ENCODE data around the gene TRIM31. TPM values are rescaled to one million over a fixed set of nuclear protein-coding genes. Genes with fewer than 3 reads are reported as not detected.

TRIM31 gene
- total RNA-seq, 1 donor from 2014 or later: not detected

- no peak overlapping the region for H3K4me3 Mint-ChIP-seq (ENCODE audit: unreplicated experiment)
- no peaks in the 10 kb centered on the region for H3K9me3 Mint-ChIP-seq (ENCODE audit: unreplicated experiment)
- TF ChIP-seq, protein P1, sequence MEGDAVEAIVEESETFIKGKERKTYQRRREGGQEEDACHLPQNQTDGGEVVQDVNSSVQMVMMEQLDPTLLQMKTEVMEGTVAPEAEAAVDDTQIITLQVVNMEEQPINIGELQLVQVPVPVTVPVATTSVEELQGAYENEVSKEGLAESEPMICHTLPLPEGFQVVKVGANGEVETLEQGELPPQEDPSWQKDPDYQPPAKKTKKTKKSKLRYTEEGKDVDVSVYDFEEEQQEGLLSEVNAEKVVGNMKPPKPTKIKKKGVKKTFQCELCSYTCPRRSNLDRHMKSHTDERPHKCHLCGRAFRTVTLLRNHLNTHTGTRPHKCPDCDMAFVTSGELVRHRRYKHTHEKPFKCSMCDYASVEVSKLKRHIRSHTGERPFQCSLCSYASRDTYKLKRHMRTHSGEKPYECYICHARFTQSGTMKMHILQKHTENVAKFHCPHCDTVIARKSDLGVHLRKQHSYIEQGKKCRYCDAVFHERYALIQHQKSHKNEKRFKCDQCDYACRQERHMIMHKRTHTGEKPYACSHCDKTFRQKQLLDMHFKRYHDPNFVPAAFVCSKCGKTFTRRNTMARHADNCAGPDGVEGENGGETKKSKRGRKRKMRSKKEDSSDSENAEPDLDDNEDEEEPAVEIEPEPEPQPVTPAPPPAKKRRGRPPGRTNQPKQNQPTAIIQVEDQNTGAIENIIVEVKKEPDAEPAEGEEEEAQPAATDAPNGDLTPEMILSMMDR (IDR thresholded peaks at IDR 0.05; ENCODE audit: unreplicated experiment): no peak
- peaks cover 2% of the 10 kb centered on the region for H3K4me1 Mint-ChIP-seq (ENCODE audit: unreplicated experiment)
- H3K27ac Mint-ChIP-seq (ENCODE audit: unreplicated experiment): no peak overlapping the region
- no peaks in the 10 kb centered on the region for H3K36me3 Mint-ChIP-seq (ENCODE audit: low read depth, unreplicated experiment)
- DNase-seq (ENCODE audit: low spot score): no peak
- H3K27me3 Mint-ChIP-seq (ENCODE audit: unreplicated experiment): peaks cover 2% of the 10 kb centered on the region
These were observed 45.7 kb upstream of the TRIM31 start for GRCh38 chr6:30158475-30159040.

GRCh38 chr6:30157999-30158398 is 45.1 kb upstream of the TRIM31 start:
- peaks cover 3% of the 10 kb centered on the region for H3K27me3 Mint-ChIP-seq (ENCODE audit: unreplicated experiment)
- no peaks in the 10 kb centered on the region for H3K36me3 Mint-ChIP-seq (ENCODE audit: low read depth, unreplicated experiment)
- TF ChIP-seq, protein P1 (IDR thresholded peaks at IDR 0.05; ENCODE audit: unreplicated experiment): no peak
- H3K27ac Mint-ChIP-seq (ENCODE audit: unreplicated experiment): no peak overlapping the region
- H3K4me1 Mint-ChIP-seq (ENCODE audit: unreplicated experiment): peaks cover 2% of the 10 kb centered on the region
- H3K4me3 Mint-ChIP-seq (ENCODE audit: unreplicated experiment): no peak overlapping the region
- H3K9me3 Mint-ChIP-seq (ENCODE audit: unreplicated experiment): no peaks in the 10 kb centered on the region
- DNase-seq (ENCODE audit: low spot score): no peak

- no peaks in the 10 kb centered on the region for H3K9me3 Mint-ChIP-seq (ENCODE audit: unreplicated experiment)
- no peak overlapping the region for H3K4me3 Mint-ChIP-seq (ENCODE audit: unreplicated experiment)
- peaks cover 3% of the 10 kb centered on the region for H3K27me3 Mint-ChIP-seq (ENCODE audit: unreplicated experiment)
- no peak for DNase-seq (ENCODE audit: low spot score)
- TF ChIP-seq, protein P1 (IDR thresholded peaks at IDR 0.05; ENCODE audit: unreplicated experiment): no peak
- peaks cover 2% of the 10 kb centered on the region for H3K4me1 Mint-ChIP-seq (ENCODE audit: unreplicated experiment)
- no peak overlapping the region for H3K27ac Mint-ChIP-seq (ENCODE audit: unreplicated experiment)
- no peaks in the 10 kb centered on the region for H3K36me3 Mint-ChIP-seq (ENCODE audit: low read depth, unreplicated experiment)
These were observed 44.7 kb upstream of the TRIM31 start for GRCh38 chr6:30157581-30157980.

DNA sequence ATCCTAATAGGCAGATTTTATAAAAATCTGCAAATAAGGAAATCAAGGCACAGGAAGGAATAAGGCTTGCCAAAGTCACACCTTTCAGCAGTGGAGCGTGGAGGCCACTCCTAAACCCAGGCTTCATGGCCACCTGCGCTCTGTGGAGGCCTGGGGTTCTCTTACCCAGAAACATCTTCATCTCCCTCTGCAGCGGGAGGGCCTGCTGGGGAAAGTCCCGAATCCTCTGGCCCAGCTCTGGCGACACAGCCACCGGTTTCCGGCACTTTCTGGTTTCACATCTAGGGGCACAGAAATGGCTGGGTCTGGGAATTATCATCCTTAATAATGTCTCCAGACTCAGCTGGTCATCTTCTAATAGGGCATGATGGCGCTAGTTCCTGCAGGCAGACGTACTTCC is 43.9 kb upstream of the TRIM31 start:
- Mint-ChIP-seq H3K27ac (ENCODE audit: unreplicated experiment) (no peak overlapping the region), H3K4me1 (ENCODE audit: unreplicated experiment) (peaks cover 2% of the 10 kb centered on the region), H3K27me3 (ENCODE audit: unreplicated experiment) (peaks cover 3% of the 10 kb centered on the region), H3K9me3 (ENCODE audit: unreplicated experiment) (no peaks in the 10 kb centered on the region), H3K4me3 (ENCODE audit: unreplicated experiment) (no peak overlapping the region), H3K36me3 (ENCODE audit: low read depth, unreplicated experiment) (no peaks in the 10 kb centered on the region)
- DNase-seq (ENCODE audit: low spot score): no peak
- TF ChIP-seq, protein P1 (IDR thresholded peaks at IDR 0.05; ENCODE audit: unreplicated experiment): no peak

DNA sequence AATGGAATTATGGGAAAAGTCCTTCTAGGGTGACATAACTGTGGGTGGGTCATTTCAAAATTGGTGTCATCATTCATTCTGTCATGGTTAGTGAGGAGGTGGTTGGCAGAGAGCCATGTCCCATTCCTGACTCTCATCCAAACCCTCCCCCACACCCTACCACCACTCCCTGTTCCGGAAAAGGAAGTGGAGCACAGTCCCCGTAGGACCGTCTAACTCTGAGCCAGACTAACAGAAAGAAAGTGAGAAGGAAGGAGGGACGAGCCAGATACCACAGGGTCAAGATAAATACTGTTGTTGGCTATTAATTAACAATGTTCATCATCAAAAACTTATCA is 43.3 kb upstream of the TRIM31 start:
- no peak overlapping the region for H3K4me3 Mint-ChIP-seq (ENCODE audit: unreplicated experiment)
- no peaks in the 10 kb centered on the region for H3K36me3 Mint-ChIP-seq (ENCODE audit: low read depth, unreplicated experiment)
- H3K9me3 Mint-ChIP-seq (ENCODE audit: unreplicated experiment): no peaks in the 10 kb centered on the region
- TF ChIP-seq, protein P1 (IDR thresholded peaks at IDR 0.05; ENCODE audit: unreplicated experiment): no peak
- no peak for DNase-seq (ENCODE audit: low spot score)
- H3K27me3 Mint-ChIP-seq (ENCODE audit: unreplicated experiment): peaks cover 3% of the 10 kb centered on the region
- H3K4me1 Mint-ChIP-seq (ENCODE audit: unreplicated experiment): peaks cover 2% of the 10 kb centered on the region
- H3K27ac Mint-ChIP-seq (ENCODE audit: unreplicated experiment): no peak overlapping the region

Data from endothelial cell (in vitro differentiated cells).